Heart left ventricle (tissue), 16 donors: ENCODE results near the gene TMEM198. TPM values are rescaled to one million over a fixed set of nuclear protein-coding genes. Genes with fewer than 3 reads are reported as not detected.

ENCODE experiments used
- ATAC-seq, 4 donors: fragments of 200-7000 bp; cut with Tn5 transposase; one replicate each; pipeline ENCODE4 v1.9.1; 2020 to 2022; ENCODE audit warnings: moderate library complexity in 4 of 4, mild to moderate bottlenecking in 3 of 4, moderate number of reproducible peaks in 1 of 4
- DNase-seq, 5 donors: peaks; one replicate each; pipeline ENCODE4 v3.0.0-alpha.2; 2020
- H3K27ac ChIP-seq, 12 donors: fragments of 200-600 bp; sonication (generic) in 4 of 12; one replicate each; pipeline versions ENCODE4 v1.5.0 to v1.8.0; 2016 to 2022; ENCODE audit warnings: mild to moderate bottlenecking in 2 of 12
- H3K27me3 ChIP-seq, 9 donors: fragments of 200-600 bp; sonication (generic) in 2 of 9; one replicate each; pipeline versions ENCODE4 v1.5.1 to v1.8.0; 2016 to 2022; ENCODE audit warnings: mild to moderate bottlenecking in 3 of 9
- H3K36me3 ChIP-seq, 9 donors: fragments of 200-600 bp; sonication (generic) in 2 of 9; one replicate each; pipeline versions ENCODE4 v1.5.0 to v1.8.0; 2018 to 2022; ENCODE audit warnings: mild to moderate bottlenecking in 2 of 9
- H3K4me1 ChIP-seq, 12 donors: fragments of 200-600 bp; sonication (generic) in 4 of 12; one replicate each; pipeline versions ENCODE4 v1.5.0 to v1.8.0; 2016 to 2022; ENCODE audit warnings: mild to moderate bottlenecking in 3 of 12
- H3K4me3 ChIP-seq, 12 donors: fragments of 200-600 bp; sonication (generic) in 4 of 12; one replicate each; pipeline versions ENCODE4 v1.5.0 to v1.8.0; 2017 to 2022; ENCODE audit warnings: mild to moderate bottlenecking in 9 of 12, moderate library complexity in 4 of 12
- H3K9me3 ChIP-seq, 12 donors: fragments of 200-600 bp; sonication (generic) in 4 of 12; one replicate each; pipeline versions ENCODE4 v1.5.0 to v1.8.0; 2016 to 2022; ENCODE audit warnings: mild to moderate bottlenecking in 1 of 12
- CTCF ChIP-seq, 12 donors: fragments of 200-600 bp; sonication (generic) in 4 of 12; IDR thresholded peaks; one replicate each; pipeline versions ENCODE4 v1.5.0 to v1.8.0; 2018 to 2022; ENCODE audit warnings: antibody characterized with exemption in 12 of 12, mild to moderate bottlenecking in 5 of 12
- POLR2A ChIP-seq, 2 donors: fragments of 450-650 bp; IDR thresholded peaks; one replicate each; pipeline ENCODE4 v1.6.1; 2017; ENCODE audit warnings: antibody characterized with exemption in 2 of 2, mild to moderate bottlenecking in 2 of 2, moderate library complexity in 2 of 2
- WGBS, 4 donors: extraction: QIAGEN DNeasy Blood & Tissue Kit in 2 of 4; methylation state at CpG; one replicate each; pipeline versions ENCODE4 v1.1.5 to v1.1.7; 2013 to 2018; 5-methylcytosine and 5-hydroxymethylcytosine counted together
- intact Hi-C, 10 donors: fragments of 100-400 bp; cut with DNase I; formaldehyde crosslinking; loops; one replicate each; pipeline versions ENCODE4 v1.11.1 to v1.14.2; 2022
- polyA plus RNA-seq, 2 donors: library from polyadenylated mRNA; stranded (reverse); fragments of 200-250 nt; gene quantifications; one replicate each; pipeline ENCODE4 v1.2.3, GENCODE V29; 2013
- total RNA-seq, 9 donors: library from RNA; depleted of rRNA in 2 of 9; stranded (reverse); fragments of >200 nt in 2 of 9; fragmentation: NEBNext Ultra II Directional in 3 of 9; extraction: Animal tissue kit (Norgen Biotek cat#: 25700) in 3 of 9; gene quantifications; one replicate each; pipeline versions ENCODE4 v1.1.0 to v1.2.4, GENCODE V29; 2016 to 2023
- donor health status: ischemic (EF 13 %, LVEDD 7.1; RV severe dilation, severe dysfunction).
- donor health status: healthy with polysubstance abuse.
- donor health status: DM: no; HTN: yes; CAD: no.
- donor health status: DM: no; HTN: no; CAD: no.
- donor health status: ischemic (EF 25% LVEDD 6.9; RV normal size, moderate dysfunction).
- donor health status: ischemic (EF 25% LVEDD 5.7; RV mildly dilated, moderate dysfunction).
- donor health status: healthy.
- donor health status: DM: yes; HTN: yes; CAD: no.
- donor health status: ischemic (EF 35%, LVEDD 5.7; RV mildly dilated, moderate dysfunction).
- donor health status: nonischemic (EF 11% LVEDD 7.7; RV severe dilation, severe dysfunction).
- donor health status: DM: yes; HTN: yes; CAD: no.
- donor health status: PGD.
- donor health status: ischemic (EF 29% LVEDD 5.4; RV normal size, mild dysfunction).
- donor health status: nonischemic (EF 23%, LVEDD 6.1; RV moderate dilation, normal function).

The TMEM198 gene
- total and polyA plus RNA-seq, 11 donors: 0.65 to 10.2 (median 2.3) TPM

- no peak overlapping the region for H3K27ac ChIP-seq
- ATAC-seq (peak in 3 of 4 donors; percentile 2 to 11 (median 8)), DNase-seq (peak in 1 of 5 donors; percentile 17)
- 10 to 18% (median 13%) methylated on average over 5 to 14 of the region's 14 CpGs for WGBS, 4 donors
- TF ChIP-seq CTCF (IDR thresholded peaks at IDR 0.05) (no peak), POLR2A (IDR thresholded peaks at IDR 0.05) (no peak)
- H3K4me1 ChIP-seq: peaks cover 0 to 51% (median 18%) of the 10 kb centered on the region in 12 donors
- peaks cover 0 to 47% (median 18%) of the 10 kb centered on the region in 9 donors for H3K27me3 ChIP-seq
- H3K4me3 ChIP-seq: peak overlapping the region in 2 of 12 donors; percentile 31 to 40
- no peaks in the 10 kb centered on the region for H3K9me3 ChIP-seq
- peaks cover 0 to 31% (median 26%) of the 10 kb centered on the region in 9 donors for H3K36me3 ChIP-seq
- intact Hi-C loops: no loop called here
Measured at GRCh38 chr2:219508971-219509779, 34.7 kb upstream of the TMEM198 start.

GRCh38 chr2:219509780-219510511 is 33.9 kb upstream of the TMEM198 start:
- ATAC-seq: peak; percentile 65 to 78 (median 72)
- WGBS, 4 donors: 2 to 3% (median 2%) methylated on average over 17 to 26 of the region's 26 CpGs
- no peak for TF ChIP-seq POLR2A (IDR thresholded peaks at IDR 0.05)
- peak; percentile 34 to 69 (median 52) for TF ChIP-seq CTCF (IDR thresholded peaks at IDR 0.05)
- peaks cover 0 to 55% (median 24%) of the 10 kb centered on the region in 9 donors for H3K27me3 ChIP-seq
- intact Hi-C loops: no loop called here
- peak overlapping the region in 9 of 12 donors; percentile 27 to 45 (median 31) for H3K4me3 ChIP-seq
- DNase-seq: peak in 3 of 5 donors; percentile 56 to 60 (median 58)
- peaks cover 0 to 59% (median 23%) of the 10 kb centered on the region in 12 donors for H3K4me1 ChIP-seq
- H3K27ac ChIP-seq: no peak overlapping the region
- H3K9me3 ChIP-seq: no peaks in the 10 kb centered on the region
- H3K36me3 ChIP-seq: peaks cover 0 to 23% (median 19%) of the 10 kb centered on the region in 9 donors

GRCh38 chr2:219510512-219511135 is 33.2 kb upstream of the TMEM198 start:
- Histone ChIP-seq H3K36me3 (peaks cover 0 to 17% (median 12%) of the 10 kb centered on the region in 9 donors), H3K27ac (no peak overlapping the region), H3K4me1 (peaks cover 0 to 59% (median 23%) of the 10 kb centered on the region in 12 donors), H3K27me3 (peaks cover 0 to 59% (median 30%) of the 10 kb centered on the region in 9 donors), H3K4me3 (no peak overlapping the region), H3K9me3 (no peaks in the 10 kb centered on the region)
- TF ChIP-seq POLR2A (IDR thresholded peaks at IDR 0.05) (no peak), CTCF (IDR thresholded peaks at IDR 0.05) (peak in 1 of 12 donors; percentile 3)
- WGBS, 4 donors: 27 to 45% (median 35%) methylated on average over 21 to 22 of the region's 22 CpGs
- intact Hi-C loops: no loop called here
- DNase-seq (peak in 1 of 5 donors; percentile 25), ATAC-seq (no peak)
